ENCODE measurements around the gene EEF1AKMT2. TPM values are rescaled to one million over a fixed set of nuclear protein-coding genes. Genes with fewer than 3 reads are reported as not detected.
A peak's percentile ranks its signal among the peaks of the same experiment; 100 is the strongest.

The EEF1AKMT2 gene
- total RNA-seq, 1 experiment from 2014 or later, result 31.1 TPM

- DNase-seq (ENCODE audit: low read depth), result no peak
Observed at GRCh38 chr10:124723826-124724225, 67.9 kb downstream of the EEF1AKMT2 start.

DNA sequence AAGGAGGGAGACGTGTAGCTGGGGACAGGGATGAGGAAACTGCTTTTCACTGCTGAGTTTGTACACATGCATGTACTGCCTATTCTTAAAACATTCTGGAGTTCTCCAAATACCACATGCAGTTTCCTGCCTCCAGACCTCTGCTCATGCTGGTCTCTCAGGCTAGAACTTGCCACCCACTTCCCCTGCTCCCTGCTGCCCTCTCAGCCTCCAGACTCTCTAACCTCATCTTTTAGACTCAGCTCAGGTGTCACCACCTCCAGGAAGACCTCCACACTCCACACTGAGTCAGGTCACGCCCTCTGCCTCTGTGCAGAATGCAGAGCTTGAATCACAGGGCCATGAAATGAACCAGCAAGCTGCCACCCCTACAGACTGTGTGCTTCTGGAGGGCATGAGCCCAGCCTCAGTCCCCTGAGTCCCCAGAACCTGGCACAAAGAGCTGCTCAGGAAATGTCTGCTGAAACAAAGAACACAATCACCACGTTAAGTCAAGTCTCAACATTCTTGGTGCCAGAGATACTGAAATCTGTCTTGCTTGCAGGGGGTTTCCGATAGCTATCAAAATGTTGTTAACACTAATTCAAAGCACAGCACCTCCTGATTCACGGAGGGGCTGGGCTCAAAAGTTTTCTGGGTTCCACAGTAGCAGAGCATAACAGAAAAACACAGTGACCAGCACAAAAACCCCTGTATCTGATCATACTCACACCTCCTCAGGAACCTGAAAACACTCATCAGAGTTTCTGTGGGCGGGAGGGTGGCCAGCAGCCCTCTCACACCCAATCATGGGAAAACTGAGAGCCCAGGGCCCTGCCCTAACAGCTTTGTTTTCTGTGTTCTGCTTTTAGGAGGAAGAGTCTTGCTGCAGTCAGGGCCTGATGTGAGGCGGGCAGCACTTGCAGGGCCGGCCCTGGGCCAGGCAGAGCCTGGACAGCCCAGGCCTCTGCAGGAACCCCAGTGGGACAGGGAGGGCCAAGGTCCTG, 68.6 kb downstream of the EEF1AKMT2 start:
- DNase-seq (ENCODE audit: low read depth), result no peak

GRCh38 chr10:124721330-124722045, 70.2 kb downstream of the EEF1AKMT2 start:
- no peak for DNase-seq (ENCODE audit: low read depth)

- peak; percentile 72 for DNase-seq (ENCODE audit: low read depth)
Observed at GRCh38 chr10:124719213-124719851, 72.4 kb downstream of the EEF1AKMT2 start.

GRCh38 chr10:124717911-124718741, 73.6 kb downstream of the EEF1AKMT2 start:
- no peak for DNase-seq (ENCODE audit: low read depth)

DNA sequence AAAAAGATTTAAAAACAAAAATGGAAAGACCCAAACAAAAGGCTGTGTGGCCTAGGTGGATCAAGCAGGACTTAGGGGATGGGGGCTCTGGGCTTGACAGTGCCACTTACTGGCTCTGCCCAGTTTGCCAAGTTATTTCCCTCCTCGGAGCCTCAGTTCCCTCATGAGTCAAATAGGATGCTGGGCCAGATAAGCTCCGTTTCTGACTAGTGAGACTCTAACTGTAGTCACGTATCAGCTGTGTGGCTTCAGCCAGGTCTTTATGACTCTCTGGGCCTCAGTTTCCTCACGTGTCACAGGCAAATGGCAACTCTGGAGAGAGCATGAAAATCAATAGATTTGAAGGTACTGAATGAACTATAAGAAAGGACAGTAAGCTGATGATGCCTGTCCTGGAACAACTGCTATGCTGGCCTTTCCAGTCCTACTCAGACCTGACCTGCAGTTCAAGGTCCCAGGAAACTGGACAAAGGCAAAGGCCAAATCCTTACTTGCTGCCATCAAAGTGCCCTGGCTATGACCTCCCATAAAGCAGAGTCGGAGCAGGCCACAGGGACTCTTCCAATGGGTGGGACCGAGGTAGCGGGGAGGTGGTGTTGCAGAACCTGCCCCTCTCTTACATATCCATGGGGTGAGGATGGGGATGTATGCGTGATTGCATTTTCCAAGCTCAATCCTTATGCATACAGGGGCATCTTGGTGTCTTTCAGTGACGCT, 74.5 kb downstream of the EEF1AKMT2 start:
- DNase-seq (ENCODE audit: low read depth), result no peak

DNA sequence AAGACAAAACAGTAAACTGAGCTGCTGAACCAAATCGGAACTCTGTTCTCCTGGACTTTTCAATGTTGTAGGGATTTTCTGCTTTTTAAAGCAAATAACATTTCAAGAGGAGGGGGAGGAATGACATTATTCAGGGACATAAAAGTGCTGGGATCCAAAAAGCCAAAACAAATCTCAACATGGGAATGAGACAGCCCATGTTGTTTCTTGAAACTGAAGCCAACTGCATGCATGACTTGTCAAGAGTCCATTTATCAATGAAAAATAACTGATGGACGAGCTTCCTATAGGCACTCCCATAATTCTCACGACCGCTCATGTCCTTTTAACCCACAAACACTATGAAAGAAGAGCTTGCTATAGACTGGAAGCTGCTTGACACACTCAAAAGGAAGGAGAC, 75.3 kb downstream of the EEF1AKMT2 start:
- no peak for DNase-seq (ENCODE audit: low read depth)

GRCh38 chr10:124715439-124715838, 76.2 kb downstream of the EEF1AKMT2 start:
- DNase-seq (ENCODE audit: low read depth), result no peak

DNA sequence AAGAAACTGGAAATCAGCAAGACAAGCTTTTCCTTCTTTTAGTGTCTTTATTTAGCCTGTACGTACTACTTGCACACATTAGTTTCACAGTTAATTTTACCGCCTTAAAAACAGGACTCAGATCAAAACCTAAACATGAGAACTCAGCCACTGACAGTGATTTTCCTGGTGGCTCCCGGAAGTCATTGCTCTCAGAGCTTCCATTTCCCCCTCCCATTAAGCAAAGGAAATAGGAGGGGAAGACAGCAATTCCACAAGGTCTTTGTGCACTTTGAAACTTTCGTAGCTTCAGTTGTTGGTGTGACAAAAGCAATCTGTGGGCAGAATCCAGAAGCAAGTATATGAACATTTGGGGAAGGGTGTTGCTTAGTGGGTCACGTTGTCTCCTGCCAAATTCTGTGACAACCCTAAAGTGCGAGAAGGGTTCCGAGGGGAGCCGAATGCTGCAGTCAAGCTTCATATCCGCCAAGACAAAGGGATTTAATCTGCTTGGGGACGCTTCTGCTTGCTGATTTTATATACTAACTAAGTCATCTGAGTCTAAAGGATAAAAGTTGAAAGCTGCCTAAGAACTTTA, 77.9 kb downstream of the EEF1AKMT2 start:
- no peak for DNase-seq (ENCODE audit: low read depth)

- no peak for DNase-seq (ENCODE audit: low read depth)
Observed at GRCh38 chr10:124712704-124713407, 78.8 kb downstream of the EEF1AKMT2 start.

- no peak for DNase-seq (ENCODE audit: low read depth)
Observed at GRCh38 chr10:124711145-124711544, 80.5 kb downstream of the EEF1AKMT2 start.

DNA sequence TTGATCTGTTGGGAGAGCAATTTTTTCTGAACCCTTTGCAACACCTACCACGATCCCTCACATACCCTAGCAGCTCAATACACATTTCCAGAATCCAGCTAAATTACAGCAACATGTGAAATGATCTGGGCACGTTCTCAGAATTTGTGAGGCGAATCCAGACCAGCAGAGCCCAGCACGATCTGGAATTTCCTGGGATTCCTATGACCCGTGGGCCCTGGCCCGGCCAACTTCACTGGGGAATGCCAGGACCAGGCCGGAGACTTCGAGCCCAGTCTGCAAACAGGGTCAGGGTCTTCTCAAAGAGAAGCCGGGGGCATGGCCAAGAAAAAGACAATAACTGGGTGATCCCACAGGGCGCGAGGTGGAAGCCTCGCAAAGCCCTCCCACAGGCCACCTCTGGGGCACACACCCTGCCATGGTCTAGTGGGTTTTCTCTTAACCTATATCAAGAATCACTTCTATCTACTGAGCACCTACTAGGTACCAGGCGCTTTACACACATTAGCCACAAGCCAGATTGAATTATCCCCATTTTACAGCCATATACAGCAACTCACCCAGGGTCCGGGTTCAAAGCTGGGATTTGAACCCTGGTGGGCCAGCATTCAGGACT, 81.3 kb downstream of the EEF1AKMT2 start:
- DNase-seq (ENCODE audit: low read depth), result no peak

DNA sequence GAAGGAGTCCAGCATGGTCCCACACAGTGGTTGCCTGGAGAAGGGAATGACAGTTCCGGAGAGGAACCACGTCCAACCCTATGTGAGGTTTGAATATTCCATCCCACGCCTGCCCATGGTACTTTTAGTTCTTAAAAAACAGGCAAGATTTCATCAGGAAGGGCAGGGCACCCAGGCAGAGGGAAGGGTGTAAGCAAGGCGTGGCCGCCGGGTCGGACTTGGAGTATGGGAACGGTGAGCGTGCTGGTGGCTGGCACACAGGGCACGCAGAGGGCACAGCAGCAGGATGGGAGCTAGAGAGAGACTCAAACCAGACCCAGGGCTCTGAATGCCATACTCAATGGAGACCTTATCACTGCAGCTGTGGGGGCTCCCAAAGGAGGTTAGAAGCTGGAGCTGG, 81.8 kb downstream of the EEF1AKMT2 start:
- no peak for DNase-seq (ENCODE audit: low read depth)

- DNase-seq (ENCODE audit: low read depth), result no peak
Observed at GRCh38 chr10:124708922-124709520, 82.7 kb downstream of the EEF1AKMT2 start.

DNA sequence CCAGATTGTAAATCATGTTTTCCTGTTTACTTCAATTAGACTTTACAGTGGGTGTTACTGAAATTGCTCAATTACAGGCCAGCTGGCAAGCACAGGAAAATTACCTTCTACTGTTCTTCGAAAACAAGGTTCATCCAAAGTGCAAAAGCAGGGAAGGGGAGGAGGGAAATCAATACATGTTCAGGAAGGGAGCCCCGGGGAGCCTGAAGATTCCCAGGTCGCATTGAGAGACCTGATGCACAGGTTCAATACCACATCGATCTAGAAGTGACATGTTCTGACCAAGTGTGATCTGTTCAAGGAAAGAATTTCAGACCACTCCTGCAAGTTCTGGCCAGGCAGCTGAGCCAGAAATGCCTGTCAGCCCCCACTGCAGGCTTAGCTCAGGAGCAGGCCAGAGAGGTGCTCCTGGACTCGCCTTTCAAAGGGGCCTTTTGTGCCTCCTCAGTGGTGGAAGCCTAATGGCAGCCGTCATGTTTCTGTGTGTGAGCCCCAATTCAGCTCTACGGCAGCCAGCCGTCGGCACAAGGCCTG, 83.4 kb downstream of the EEF1AKMT2 start:
- DNase-seq (ENCODE audit: low read depth), result no peak

All from RPMI7951 (cell line).